ENCODE measurements around the gene PTPN23.

- TF ChIP-seq CTCF (IDR thresholded peaks at IDR 0.05) (no peak), POLR2A (IDR thresholded peaks at IDR 0.05) (no peak)
Observed at GRCh38 chr3:47432673-47433072, 51.9 kb downstream of the PTPN23 start.

Data from right lobe of liver (tissue), 4 donors.